Measurements from ENCODE around the gene MAGI1. TPM values are rescaled to one million over a fixed set of nuclear protein-coding genes. Genes with fewer than 3 reads are reported as not detected.
"Not testable (repeated sequence)": the region's sequence is repeated elsewhere in the genome, so short reads cannot be mapped to it uniquely, and the experiment has no call there.

The MAGI1 gene
- total RNA-seq, 1 donor from 2014 or later = 28.3 TPM

GRCh38 chr3:65516998-65517397 is 521.7 kb downstream of the MAGI1 start:
- DNase-seq (ENCODE audit: low spot score) (no peak), ATAC-seq (no peak)

- not testable (repeated sequence) for ATAC-seq; DNase-seq (ENCODE audit: low spot score)
Observed at GRCh38 chr3:65514317-65514716, 524.4 kb downstream of the MAGI1 start.

- not testable (repeated sequence) for DNase-seq (ENCODE audit: low spot score); ATAC-seq
Observed at GRCh38 chr3:65509423-65509794, 529.3 kb downstream of the MAGI1 start.

GRCh38 chr3:65508750-65509422 is 529.8 kb downstream of the MAGI1 start:
- ATAC-seq (no peak), DNase-seq (ENCODE audit: low spot score) (no peak)

- DNase-seq (ENCODE audit: low spot score) = no peak
Observed at GRCh38 chr3:65507437-65507836, 531.3 kb downstream of the MAGI1 start.

GRCh38 chr3:65503776-65504175 is 534.9 kb downstream of the MAGI1 start:
- ATAC-seq = no peak
- no peak for DNase-seq (ENCODE audit: low spot score)

More at GRCh38 chr3:65507437-65507836, 531.3 kb downstream of the MAGI1 start:
- no peak for ATAC-seq

GRCh38 chr3:65502526-65502925 is 536.2 kb downstream of the MAGI1 start:
- no peak for ATAC-seq
- DNase-seq (ENCODE audit: low spot score) = no peak

DNA sequence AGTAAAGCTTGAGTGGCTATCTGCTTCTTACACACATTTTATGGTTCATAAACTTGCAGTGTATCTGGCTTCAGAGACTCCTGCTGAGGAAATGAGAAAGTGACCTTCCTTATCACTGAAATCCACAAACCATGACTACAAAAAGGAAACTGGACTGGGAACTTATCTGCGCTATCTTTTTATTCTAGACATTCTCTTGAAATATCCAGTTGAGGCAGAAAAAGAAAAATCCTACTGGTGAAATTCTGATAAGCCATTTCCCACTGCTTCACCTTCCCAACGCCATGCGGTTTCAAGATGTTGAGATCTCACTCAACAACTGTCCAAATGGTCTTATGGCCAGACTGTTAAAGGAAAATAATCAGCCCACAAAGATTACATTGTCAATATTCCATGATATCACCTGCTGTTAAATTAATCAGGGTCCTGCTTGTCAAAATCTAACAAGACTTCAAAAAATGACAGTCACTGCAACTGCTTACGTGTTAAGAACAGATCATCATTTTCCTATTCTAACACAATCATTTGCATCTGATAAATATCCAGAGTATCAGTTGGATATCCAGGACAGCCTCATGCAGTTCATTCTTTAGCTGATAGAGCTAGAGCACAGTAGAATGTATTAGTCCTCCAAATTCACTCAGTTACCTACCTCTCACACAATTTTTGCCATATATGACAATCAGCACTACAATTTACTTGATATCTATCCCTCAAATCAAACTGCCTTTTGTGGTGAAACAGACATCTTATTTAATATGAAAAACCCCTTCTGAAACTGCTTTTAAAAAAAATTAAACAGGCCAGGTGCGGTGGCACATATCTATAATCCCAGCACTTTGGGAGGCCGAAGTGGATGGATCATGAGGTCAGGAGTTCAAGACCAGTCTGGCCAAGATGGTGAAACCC is 538.1 kb downstream of the MAGI1 start:
- no peak for DNase-seq (ENCODE audit: low spot score)
- ATAC-seq = no peak

GRCh38 chr3:65497846-65498245 is 540.9 kb downstream of the MAGI1 start:
- ATAC-seq = no peak
- DNase-seq (ENCODE audit: low spot score) = no peak

GRCh38 chr3:65497236-65497635 is 541.5 kb downstream of the MAGI1 start:
- no peak for ATAC-seq
- DNase-seq (ENCODE audit: low spot score) = no peak

GRCh38 chr3:65493938-65494337 is 544.8 kb downstream of the MAGI1 start:
- DNase-seq (ENCODE audit: low spot score) (no peak), ATAC-seq (no peak)

GRCh38 chr3:65493371-65493882 is 545.3 kb downstream of the MAGI1 start:
- no peak for ATAC-seq
- DNase-seq (ENCODE audit: low spot score) = no peak

GRCh38 chr3:65492249-65492648 is 546.5 kb downstream of the MAGI1 start:
- no peak for DNase-seq (ENCODE audit: low spot score)
- ATAC-seq = no peak

DNA sequence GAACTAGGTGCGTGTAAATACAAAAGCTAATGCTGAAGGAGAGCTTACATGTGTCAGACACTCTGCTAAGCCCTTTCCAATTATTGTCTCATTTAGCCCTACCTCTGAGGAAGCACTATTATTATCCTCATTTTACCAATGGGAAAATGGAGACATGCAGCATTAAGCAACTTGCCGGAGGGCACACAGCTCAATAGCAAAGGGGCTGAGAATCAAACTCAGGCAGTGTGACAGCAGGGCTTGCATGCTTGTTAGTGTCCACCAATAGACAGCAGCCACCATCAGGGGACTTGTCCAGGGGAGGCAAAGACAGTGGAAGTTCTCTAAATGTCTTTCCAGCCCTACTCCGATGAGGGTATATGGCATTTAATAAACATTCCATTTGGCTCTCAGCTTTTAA is 548.6 kb downstream of the MAGI1 start:
- ATAC-seq = no peak
- no peak for DNase-seq (ENCODE audit: low spot score)

DNA sequence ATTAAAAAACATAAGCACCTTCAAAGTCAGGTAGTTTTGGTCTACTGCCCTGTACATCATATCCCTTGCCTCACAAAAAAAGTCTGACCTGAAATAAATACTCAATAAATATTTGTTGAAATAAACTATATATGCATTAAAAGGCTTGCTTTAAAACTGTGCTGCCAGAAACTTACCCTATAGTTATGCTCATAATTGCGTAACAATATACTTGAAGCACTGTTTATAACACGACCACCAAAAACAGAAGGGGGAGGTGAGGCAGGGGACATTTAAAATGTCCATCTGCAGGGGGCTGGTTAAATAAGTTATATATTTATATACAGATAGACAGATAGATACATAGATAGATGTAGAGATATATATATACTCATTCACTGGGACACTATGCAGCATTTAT is 549.5 kb downstream of the MAGI1 start:
- DNase-seq (ENCODE audit: low spot score) (no peak), ATAC-seq (no peak)

GRCh38 chr3:65485826-65486469 is 552.8 kb downstream of the MAGI1 start:
- DNase-seq (ENCODE audit: low spot score) (no peak), ATAC-seq (peak; percentile 36)

GRCh38 chr3:65484964-65485363 is 553.8 kb downstream of the MAGI1 start:
- ATAC-seq (no peak), DNase-seq (ENCODE audit: low spot score) (no peak)

DNA sequence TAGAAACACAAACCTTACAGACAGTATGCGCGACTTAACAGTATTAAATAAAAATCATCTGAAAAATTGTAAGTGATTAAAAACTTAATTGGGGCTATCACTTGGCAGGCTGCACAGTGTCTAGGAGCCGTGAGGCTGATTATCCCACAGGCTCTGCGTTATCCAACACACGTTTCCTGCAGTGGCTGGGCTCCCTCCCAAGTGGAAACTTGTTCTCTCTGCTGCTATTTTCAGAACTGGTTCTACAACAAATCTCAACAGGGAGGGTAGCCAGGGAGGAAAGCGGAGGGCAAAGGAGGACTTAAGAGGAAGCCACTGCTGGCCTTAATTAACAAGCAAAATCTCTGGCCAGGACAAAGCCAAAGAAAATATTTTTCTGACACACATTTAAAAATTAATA is 555.2 kb downstream of the MAGI1 start:
- ATAC-seq (peak; percentile 65), DNase-seq (ENCODE audit: low spot score) (peak; percentile 57)

DNA sequence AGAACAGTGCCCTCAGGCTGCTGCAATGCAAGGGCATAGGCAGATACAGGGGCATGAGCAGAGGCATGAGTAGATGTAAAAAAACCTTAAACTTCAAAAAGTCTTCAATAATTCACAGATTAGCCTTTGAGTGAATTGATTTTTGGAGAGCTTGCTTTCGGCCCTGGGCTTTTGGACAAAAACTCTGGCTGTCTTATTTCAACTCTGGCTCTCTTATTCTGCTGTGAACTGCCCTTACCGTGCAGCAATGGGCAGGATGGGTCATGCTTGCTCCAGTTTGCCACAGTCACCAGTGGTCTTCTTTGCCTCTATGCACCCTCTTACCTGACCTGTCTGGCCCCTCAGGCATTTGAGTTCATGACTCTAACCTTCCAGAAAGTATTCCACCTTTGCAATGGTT is 555.7 kb downstream of the MAGI1 start:
- ATAC-seq (peak; percentile 25), DNase-seq (ENCODE audit: low spot score) (no peak)

- no peak for ATAC-seq
- DNase-seq (ENCODE audit: low spot score) = no peak
Observed at GRCh38 chr3:65481085-65481484, 557.6 kb downstream of the MAGI1 start.

- DNase-seq (ENCODE audit: low spot score) = no peak
- ATAC-seq = peak; percentile 50
Observed at GRCh38 chr3:65479990-65480389, 558.7 kb downstream of the MAGI1 start.
